HepG2 (cell line): ENCODE results near the gene EPC1. TPM values are rescaled to one million over a fixed set of nuclear protein-coding genes. Genes with fewer than 3 reads are reported as not detected.

Experiments used
- ARHGAP35 ChIP-seq: sonication (generic); formaldehyde crosslinking; IDR thresholded peaks from 2 replicates; pipeline ENCODE4 v1.9.0; 2022; ENCODE audit warnings: mild to moderate bottlenecking, inconsistent platforms, moderate library complexity, missing genetic modification reagents, borderline replicate concordance
- BCL6 ChIP-seq: IDR thresholded peaks from 2 replicates; pipeline ENCODE4 v1.6.1; 2016; ENCODE audit warnings: missing genetic modification reagents, missing compliant biosample characterization
- CBX2 ChIP-seq, 2 experiments: fragments of 200-600 bp in 1 of 2; sonication (generic); formaldehyde crosslinking in 1 of 2; IDR thresholded peaks; 2 replicates each; pipeline versions ENCODE4 v1.7.0 to v1.8.1; 2018 to 2022; ENCODE audit warnings: low read depth in 2 of 2, low read length in 1 of 2, mild to moderate bottlenecking in 1 of 2, missing genetic modification reagents in 1 of 2
- CBX5 ChIP-seq: sonication (generic); formaldehyde crosslinking; IDR thresholded peaks from 2 replicates; pipeline ENCODE4 v1.4.0; 2020; ENCODE audit warnings: missing genetic modification reagents, borderline replicate concordance
- ERF ChIP-seq: IDR thresholded peaks from 2 replicates; pipeline ENCODE4 v1.6.1; 2018; ENCODE audit warnings: missing biosample characterization, missing genetic modification reagents
- HNRNPK ChIP-seq: fragments of 200-400 bp; formaldehyde crosslinking; IDR thresholded peaks from 2 replicates; pipeline ENCODE4 v1.6.1; 2018; ENCODE audit warnings: low read length, low read depth, moderate library complexity, mild to moderate bottlenecking; ENCODE audit not compliant: poor library complexity, severe bottlenecking
- NCOA1 ChIP-seq: sonication (generic); formaldehyde crosslinking; IDR thresholded peaks from 2 replicates; pipeline ENCODE4 v1.9.0; 2021; ENCODE audit warnings: missing genetic modification reagents
- PAX8 ChIP-seq: sonication (generic); formaldehyde crosslinking; IDR thresholded peaks from 2 replicates; pipeline ENCODE4 v1.8.0; 2022; ENCODE audit warnings: mild to moderate bottlenecking, missing genetic modification reagents, borderline replicate concordance
- PRDM15 ChIP-seq: sonication (generic); formaldehyde crosslinking; IDR thresholded peaks from 2 replicates; pipeline ENCODE4 v1.4.0; 2020; ENCODE audit warnings: missing genetic modification reagents
- SRF ChIP-seq: IDR thresholded peaks from 2 replicates; pipeline ENCODE4 v1.6.1; 2011; ENCODE audit warnings: mild to moderate bottlenecking, low read depth, low read length, moderate library complexity
- U2AF1 ChIP-seq: fragments of 200-400 bp; formaldehyde crosslinking; optimal IDR thresholded peaks from 2 replicates; pipeline ENCODE3; 2017; ENCODE audit warnings: mild to moderate bottlenecking, low read depth, low read length
- ZBTB20 ChIP-seq: sonication (generic); formaldehyde crosslinking; IDR thresholded peaks from 2 replicates; pipeline ENCODE4 v1.8.1; 2023; ENCODE audit warnings: missing genetic modification reagents, low read depth, mild to moderate bottlenecking, borderline replicate concordance
- ZNF3 ChIP-seq: IDR thresholded peaks from 2 replicates; pipeline ENCODE4 v1.7.0; 2017; ENCODE audit warnings: inconsistent platforms
- polyA plus RNA-seq, 8 experiments: library from polyadenylated mRNA; depleted of rRNA in 3 of 8; stranded (reverse) in 7 of 8; unstranded in 1 of 8; fragments of >200 nt; fragmentation: Illumina TruSeq in 4 of 8; extraction: Trizol in 4 of 8; gene quantifications; 2 replicates each; pipeline versions ENCODE4 v1.2.1 to v1.2.3, GENCODE V29; 2011 to 2016; ENCODE audit warnings: low read depth in 4 of 8, missing spikeins in 1 of 8, mixed read lengths in 1 of 8; ENCODE audit not compliant: insufficient read depth in 1 of 8
- total RNA-seq, 5 experiments: library from RNA; depleted of rRNA; stranded (reverse); fragments of >200 nt; fragmentation: Illumina TruSeq; extraction: Trizol; gene quantifications; 2 replicates each; pipeline ENCODE4 v1.2.3, GENCODE V29; 2016; ENCODE audit warnings: low read depth in 1 of 5
- TF ChIP-seq, protein P1 (sequence below): sonication (generic); formaldehyde crosslinking; IDR thresholded peaks from 2 replicates; pipeline ENCODE4 v1.4.0; 2020; ENCODE audit warnings: missing genetic modification reagents, borderline replicate concordance
- TF ChIP-seq, protein P2 (sequence below): sonication (generic); formaldehyde crosslinking; IDR thresholded peaks from 2 replicates; pipeline ENCODE4 v1.4.0; 2020; ENCODE audit warnings: missing genetic modification reagents, borderline replicate concordance
- TF ChIP-seq, protein P3 (sequence below): fragments of 450-650 bp; IDR thresholded peaks from 2 replicates; pipeline ENCODE4 v1.6.1; 2017; ENCODE audit warnings: mild to moderate bottlenecking

Gene EPC1
- total and polyA plus RNA-seq, 2 of the 13 experiments (the other 11 are each of a cell fraction or from before 2014, with no cell fraction given): 28.7 to 44.2 TPM

GRCh38 chr10:32346134-32346550, 816 bp downstream of the EPC1 start (continued):
- TF ChIP-seq, protein P1, sequence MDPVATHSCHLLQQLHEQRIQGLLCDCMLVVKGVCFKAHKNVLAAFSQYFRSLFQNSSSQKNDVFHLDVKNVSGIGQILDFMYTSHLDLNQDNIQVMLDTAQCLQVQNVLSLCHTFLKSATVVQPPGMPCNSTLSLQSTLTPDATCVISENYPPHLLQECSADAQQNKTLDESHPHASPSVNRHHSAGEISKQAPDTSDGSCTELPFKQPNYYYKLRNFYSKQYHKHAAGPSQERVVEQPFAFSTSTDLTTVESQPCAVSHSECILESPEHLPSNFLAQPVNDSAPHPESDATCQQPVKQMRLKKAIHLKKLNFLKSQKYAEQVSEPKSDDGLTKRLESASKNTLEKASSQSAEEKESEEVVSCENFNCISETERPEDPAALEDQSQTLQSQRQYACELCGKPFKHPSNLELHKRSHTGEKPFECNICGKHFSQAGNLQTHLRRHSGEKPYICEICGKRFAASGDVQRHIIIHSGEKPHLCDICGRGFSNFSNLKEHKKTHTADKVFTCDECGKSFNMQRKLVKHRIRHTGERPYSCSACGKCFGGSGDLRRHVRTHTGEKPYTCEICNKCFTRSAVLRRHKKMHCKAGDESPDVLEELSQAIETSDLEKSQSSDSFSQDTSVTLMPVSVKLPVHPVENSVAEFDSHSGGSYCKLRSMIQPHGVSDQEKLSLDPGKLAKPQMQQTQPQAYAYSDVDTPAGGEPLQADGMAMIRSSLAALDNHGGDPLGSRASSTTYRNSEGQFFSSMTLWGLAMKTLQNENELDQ: no peak
- peak; percentile 73; the same call in 1 of the 2 replicates for TF ChIP-seq ERF
- TF ChIP-seq ZBTB20: no peak
- TF ChIP-seq CBX2 (IDR thresholded peaks at IDR 0.05; ENCODE audit: low read depth, low read length): no peak
- no peak for TF ChIP-seq CBX2 (CRISPR knock-in tag; IDR thresholded peaks at IDR 0.05; ENCODE audit: low read depth)
- 0 out of 2 replicates have a peak, but pooled peaks have one; percentile 55 for TF ChIP-seq CBX5 (CRISPR knock-in tag)
- TF ChIP-seq, protein P2, sequence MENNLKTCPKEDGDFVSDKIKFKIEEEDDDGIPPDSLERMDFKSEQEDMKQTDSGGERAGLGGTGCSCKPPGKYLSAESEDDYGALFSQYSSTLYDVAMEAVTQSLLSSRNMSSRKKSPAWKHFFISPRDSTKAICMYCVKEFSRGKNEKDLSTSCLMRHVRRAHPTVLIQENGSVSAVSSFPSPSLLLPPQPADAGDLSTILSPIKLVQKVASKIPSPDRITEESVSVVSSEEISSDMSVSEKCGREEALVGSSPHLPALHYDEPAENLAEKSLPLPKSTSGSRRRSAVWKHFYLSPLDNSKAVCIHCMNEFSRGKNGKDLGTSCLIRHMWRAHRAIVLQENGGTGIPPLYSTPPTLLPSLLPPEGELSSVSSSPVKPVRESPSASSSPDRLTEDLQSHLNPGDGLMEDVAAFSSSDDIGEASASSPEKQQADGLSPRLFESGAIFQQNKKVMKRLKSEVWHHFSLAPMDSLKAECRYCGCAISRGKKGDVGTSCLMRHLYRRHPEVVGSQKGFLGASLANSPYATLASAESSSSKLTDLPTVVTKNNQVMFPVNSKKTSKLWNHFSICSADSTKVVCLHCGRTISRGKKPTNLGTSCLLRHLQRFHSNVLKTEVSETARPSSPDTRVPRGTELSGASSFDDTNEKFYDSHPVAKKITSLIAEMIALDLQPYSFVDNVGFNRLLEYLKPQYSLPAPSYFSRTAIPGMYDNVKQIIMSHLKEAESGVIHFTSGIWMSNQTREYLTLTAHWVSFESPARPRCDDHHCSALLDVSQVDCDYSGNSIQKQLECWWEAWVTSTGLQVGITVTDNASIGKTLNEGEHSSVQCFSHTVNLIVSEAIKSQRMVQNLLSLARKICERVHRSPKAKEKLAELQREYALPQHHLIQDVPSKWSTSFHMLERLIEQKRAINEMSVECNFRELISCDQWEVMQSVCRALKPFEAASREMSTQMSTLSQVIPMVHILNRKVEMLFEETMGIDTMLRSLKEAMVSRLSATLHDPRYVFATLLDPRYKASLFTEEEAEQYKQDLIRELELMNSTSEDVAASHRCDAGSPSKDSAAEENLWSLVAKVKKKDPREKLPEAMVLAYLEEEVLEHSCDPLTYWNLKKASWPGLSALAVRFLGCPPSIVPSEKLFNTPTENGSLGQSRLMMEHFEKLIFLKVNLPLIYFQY (CRISPR knock-in tag): peak; percentile 58; the same call in 1 of the 2 replicates
- TF ChIP-seq U2AF1: no peak
- no peak for TF ChIP-seq ZNF3 (CRISPR knock-in tag)
- TF ChIP-seq SRF: no peak
- peak; percentile 13 for TF ChIP-seq HNRNPK
- TF ChIP-seq BCL6: 0 out of 2 replicates have a peak, but pooled peaks have one; percentile 16
- TF ChIP-seq, protein P3, sequence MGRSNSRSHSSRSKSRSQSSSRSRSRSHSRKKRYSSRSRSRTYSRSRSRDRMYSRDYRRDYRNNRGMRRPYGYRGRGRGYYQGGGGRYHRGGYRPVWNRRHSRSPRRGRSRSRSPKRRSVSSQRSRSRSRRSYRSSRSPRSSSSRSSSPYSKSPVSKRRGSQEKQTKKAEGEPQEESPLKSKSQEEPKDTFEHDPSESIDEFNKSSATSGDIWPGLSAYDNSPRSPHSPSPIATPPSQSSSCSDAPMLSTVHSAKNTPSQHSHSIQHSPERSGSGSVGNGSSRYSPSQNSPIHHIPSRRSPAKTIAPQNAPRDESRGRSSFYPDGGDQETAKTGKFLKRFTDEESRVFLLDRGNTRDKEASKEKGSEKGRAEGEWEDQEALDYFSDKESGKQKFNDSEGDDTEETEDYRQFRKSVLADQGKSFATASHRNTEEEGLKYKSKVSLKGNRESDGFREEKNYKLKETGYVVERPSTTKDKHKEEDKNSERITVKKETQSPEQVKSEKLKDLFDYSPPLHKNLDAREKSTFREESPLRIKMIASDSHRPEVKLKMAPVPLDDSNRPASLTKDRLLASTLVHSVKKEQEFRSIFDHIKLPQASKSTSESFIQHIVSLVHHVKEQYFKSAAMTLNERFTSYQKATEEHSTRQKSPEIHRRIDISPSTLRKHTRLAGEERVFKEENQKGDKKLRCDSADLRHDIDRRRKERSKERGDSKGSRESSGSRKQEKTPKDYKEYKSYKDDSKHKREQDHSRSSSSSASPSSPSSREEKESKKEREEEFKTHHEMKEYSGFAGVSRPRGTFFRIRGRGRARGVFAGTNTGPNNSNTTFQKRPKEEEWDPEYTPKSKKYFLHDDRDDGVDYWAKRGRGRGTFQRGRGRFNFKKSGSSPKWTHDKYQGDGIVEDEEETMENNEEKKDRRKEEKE: no peak
- no peak for TF ChIP-seq PRDM15 (CRISPR knock-in tag)
- TF ChIP-seq ARHGAP35 (CRISPR knock-in tag): 0 out of 2 replicates have a peak, but pooled peaks have one; percentile 37
- TF ChIP-seq NCOA1 (CRISPR knock-in tag): no peak; the same call in 1 of the 2 replicates
- 0 out of 2 replicates have a peak, but pooled peaks have one; percentile 4 for TF ChIP-seq PAX8 (CRISPR knock-in tag)
